ENCODE measurements around the gene IFFO2.
A peak's percentile ranks its signal among the peaks of the same experiment; 100 is the strongest.
"Not testable (repeated sequence)": the region's sequence is repeated elsewhere in the genome, so short reads cannot be mapped to it uniquely, and the experiment has no call there.

The IFFO2 gene

DNA sequence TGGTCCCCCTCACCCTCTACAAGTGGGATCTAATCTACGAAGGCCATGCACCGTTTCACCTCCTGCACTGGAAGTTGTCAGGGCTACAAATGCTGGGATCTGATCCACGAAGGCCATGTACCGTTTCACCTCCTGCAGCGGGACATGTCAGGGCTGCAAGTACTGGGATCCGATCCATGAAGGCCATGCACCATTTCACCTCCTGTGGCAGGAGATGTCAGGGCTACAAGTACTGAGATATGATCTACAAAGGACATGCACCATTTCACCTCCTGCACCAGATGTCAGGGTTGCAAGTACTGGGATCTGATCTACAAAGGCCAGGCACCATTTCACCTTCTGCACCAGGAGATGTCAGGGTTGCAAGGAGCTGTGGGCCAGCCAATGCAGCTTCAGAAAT lies 61.2 kb downstream of the IFFO2 start:
- no peak for DNase-seq (ENCODE audit: low read depth in 2 of 2)

DNA sequence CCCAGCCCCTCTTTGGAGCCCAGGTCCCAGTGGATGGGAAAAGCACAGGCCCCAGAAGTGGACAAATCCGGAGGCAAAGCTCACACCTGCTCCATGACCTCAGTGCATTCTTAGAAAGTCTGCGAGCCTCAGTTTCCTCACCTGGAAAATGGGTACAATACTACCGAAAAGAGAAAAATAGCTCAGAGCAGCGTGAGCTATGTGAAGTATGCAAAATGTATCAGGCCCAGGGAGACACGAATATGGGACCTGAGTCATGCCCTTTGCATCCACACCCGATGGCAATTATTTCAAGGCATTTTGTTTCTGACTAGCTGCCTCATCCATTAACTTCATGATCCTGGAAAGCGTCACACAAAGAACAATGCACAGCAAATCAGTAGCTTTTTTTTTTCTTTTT lies 63.4 kb downstream of the IFFO2 start:
- DNase-seq (ENCODE audit: low read depth in 2 of 2): no peak

- not testable (repeated sequence) for DNase-seq (ENCODE audit: low read depth in 2 of 2)
Measured at GRCh38 chr1:18891858-18892257, 64.6 kb downstream of the IFFO2 start.

DNA sequence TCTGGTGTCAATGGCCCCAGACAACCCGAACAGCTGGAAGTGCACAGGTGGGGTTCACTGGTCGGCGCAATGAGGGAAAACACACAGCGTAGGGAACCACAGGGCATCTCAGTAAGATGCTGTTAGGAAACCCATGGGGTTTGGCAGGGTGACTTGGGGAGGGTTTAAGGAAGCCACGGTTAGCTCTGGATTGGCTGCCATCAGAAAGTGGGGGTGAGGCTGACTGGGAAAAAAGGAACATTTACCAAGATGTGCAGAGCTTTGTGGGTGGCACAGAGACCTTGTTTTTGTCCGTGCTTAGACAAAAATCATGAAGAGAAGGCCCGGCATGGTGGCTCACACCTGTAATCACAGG lies 65.1 kb downstream of the IFFO2 start:
- DNase-seq (ENCODE audit: low read depth in 2 of 2): no peak

GRCh38 chr1:18890706-18891425 lies 65.6 kb downstream of the IFFO2 start:
- no peak for DNase-seq (ENCODE audit: low read depth in 2 of 2)

DNA sequence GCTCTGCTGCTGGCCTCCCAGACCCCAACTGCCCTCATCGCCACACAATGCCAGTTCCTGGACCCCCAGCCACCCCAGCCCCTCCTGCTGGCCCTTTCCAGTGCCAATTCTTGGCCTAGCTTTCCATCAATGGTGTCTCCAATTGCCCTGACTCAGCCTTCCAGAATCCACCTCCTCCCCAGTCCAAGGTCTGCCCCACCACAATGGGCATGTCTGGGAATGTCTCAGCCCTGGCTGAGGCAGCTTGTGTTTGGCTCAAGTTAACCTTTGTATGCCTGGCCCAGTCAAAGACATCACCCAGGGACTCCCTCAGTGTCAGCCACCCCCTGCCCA lies 70.5 kb downstream of the IFFO2 start:
- DNase-seq (ENCODE audit: low read depth in 2 of 2): no peak

- no peak for DNase-seq (ENCODE audit: low read depth in 2 of 2)
Measured at GRCh38 chr1:18885311-18886002, 71.0 kb downstream of the IFFO2 start.

GRCh38 chr1:18884727-18885126 lies 71.7 kb downstream of the IFFO2 start:
- no peak for DNase-seq (ENCODE audit: low read depth in 2 of 2)

DNA sequence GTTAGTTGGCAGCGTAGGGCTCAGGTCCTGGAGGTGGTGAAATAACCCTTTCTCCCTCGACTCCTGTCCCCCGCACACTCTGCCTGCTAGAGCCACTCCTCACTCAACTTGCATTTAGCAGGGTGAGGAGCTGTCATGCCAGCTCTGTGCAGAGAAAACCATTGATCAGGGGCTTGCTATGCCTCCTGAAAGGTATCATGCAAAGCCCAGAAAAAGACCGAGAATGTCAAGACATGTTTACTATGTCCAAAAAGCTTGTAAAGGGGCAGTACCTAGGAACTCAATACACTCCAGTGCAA lies 72.1 kb downstream of the IFFO2 start:
- DNase-seq (ENCODE audit: low read depth in 2 of 2): no peak

DNA sequence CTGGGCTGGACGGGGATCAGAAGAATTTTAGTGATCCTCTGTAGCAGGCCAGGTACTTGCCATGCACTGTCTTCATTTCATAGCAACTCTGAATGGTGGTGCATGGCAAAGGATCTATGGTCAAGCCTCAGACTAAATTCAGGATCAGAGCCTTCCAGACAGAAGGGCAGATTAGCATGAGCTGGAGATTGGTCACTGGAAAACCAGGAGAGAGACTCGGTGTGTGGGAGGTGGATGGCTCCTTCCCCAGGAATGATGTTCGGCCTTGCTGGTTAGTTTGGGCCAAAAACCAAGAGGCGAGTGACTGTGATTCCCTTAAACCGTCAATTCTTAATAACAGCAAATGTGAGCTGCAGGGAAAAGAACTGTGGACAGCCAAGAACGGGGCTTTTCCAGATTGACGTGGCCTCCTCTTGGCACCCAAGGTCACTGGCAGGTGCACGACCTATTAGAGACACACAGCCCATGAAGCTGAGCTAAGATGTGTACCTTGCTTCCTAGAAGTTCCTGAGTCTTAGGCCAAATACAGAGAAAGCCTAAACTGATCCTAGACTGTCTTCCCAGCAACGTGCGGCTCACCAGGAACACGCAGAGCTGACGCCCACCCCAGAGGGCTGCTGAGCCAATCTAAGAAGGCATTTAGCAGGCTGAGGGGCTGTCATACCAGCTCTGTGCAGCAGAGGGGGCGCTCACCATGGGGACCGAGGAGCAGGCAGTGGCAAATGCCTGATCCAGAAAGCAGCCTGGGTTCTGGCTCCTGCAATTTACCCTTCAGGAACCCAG lies 72.6 kb downstream of the IFFO2 start:
- DNase-seq (ENCODE audit: low read depth in 2 of 2): peak; percentile 32 to 47

GRCh38 chr1:18883079-18883478 lies 73.4 kb downstream of the IFFO2 start:
- DNase-seq (ENCODE audit: low read depth in 2 of 2): no peak

DNA sequence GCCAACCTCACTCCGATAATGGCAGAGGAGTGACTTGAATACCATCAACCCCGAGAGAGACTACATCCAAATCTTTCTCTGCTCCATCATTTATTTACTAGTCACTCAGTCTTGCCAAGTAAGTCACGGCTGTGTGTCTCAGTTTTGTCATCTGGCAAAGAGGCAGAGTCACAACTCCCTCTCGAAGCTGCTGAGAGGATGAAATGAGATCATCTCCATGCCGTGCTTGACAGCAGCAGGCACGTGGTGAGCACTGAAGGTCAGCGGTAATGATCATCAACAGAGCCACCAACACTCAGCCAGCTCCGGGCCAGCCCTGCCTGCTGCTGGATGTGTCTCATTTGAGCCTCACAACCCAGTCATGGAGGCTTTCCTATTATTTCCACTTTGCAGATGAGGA lies 74.0 kb downstream of the IFFO2 start:
- no peak for DNase-seq (ENCODE audit: low read depth in 2 of 2)

GRCh38 chr1:18881642-18882431 lies 74.6 kb downstream of the IFFO2 start:
- DNase-seq (ENCODE audit: low read depth in 2 of 2): no peak

- DNase-seq (ENCODE audit: low read depth in 2 of 2): no peak
Measured at GRCh38 chr1:18881164-18881563, 75.3 kb downstream of the IFFO2 start.

DNA sequence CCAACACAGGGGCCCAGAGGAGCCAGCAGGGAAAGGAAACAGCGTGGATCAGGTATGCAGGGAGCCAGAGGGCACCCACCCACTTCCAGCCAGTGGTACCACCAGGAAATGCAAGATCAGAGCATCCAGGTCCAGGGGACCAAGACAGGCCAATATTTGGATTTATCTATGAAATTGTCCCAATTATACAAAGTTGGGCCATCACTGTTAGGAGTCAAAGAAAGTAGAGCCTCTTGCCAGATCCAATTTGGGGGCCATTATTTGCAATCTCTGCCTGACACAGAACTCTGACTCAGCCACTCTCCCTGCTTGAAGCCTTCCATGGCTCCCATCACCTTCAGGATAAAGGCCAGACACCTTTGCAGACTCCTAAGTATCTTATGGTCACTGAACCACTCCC lies 75.9 kb downstream of the IFFO2 start:
- DNase-seq (ENCODE audit: low read depth in 2 of 2): no peak

DNA sequence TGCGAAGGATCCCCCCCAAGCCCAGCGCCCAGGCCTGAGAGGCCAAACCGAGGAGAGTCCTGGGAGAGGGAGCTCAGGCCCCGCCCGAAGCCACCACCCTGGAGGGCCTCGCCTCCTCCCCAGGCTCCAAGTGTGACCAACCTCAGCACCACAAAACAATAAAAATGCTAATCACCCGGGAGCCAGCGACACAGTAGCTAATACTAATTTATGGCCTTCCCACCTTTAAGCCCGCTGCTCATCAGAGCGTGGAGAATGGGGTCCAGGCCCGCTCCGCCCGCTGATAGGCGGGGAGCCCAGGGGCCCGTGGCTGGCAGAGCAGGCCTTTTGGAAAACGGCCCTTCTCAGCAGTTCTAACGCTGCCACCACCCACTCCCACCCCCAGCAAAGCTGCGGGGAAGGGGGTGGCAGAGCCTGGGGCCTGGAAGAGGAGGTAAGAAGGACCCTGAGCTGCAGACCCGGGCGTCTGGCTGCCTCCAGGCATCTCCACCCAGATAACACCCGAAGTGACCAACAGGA lies 76.6 kb downstream of the IFFO2 start:
- no peak for DNase-seq (ENCODE audit: low read depth in 2 of 2)

DNA sequence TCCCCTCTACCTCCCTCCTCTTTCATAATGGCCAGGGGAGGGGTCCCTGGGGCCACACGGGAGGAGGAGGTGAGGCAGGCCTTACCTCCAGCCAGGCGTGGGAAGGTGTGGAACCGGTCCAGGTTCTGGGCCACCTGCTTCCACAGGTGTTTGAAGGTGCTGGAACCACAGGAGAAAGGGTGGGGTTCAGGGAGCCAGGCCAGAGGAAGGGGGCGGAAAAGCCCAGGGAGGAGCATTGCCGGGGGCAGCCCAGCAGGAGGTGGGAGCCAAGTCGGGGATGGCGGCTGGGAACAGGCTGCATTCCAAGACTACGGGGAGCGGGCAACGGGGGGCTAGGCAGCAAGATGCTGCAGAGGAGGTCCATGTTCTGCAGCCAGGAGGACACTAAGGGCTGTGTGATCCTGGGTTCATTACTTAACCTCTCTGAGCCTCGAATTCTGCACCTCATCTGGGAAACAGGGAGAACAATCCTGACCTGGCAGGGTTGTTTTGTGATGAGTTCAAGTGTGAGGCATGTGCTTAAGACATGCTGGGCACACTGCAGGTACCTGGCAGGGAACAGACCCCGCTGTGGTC lies 77.2 kb downstream of the IFFO2 start:
- no peak for DNase-seq (ENCODE audit: low read depth in 2 of 2)

DNA sequence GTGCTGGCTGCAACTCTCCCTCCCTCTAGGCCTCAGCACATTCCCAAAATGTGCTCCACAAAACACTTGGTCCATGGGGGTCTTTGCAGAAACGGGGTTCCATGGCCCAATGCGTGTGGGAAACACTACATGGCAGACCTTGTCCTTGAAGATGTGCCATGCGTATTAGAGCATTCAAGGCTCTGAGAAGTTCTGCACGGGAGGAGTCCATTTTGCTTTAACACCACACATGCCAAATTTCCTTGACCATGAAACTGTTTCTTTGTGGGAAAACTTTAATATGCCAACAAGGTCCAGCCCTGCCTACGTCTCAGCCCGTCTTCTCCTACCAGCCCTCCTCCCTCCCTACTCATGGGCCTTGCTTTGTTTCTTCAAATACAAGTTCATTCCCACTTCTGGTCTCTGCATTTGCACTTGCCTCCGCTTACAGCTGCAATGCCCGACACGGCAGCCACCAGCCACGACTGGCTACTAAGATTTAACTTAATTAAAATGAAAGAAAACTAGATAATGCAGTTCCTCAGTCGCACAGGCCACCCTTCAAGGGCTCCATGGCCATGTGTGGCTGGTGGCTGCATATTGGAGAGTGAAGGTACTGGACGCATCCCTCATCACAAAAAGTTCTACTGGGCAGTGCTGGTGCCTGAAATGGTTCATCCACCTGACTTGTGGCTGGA lies 77.8 kb downstream of the IFFO2 start:
- no peak for DNase-seq (ENCODE audit: low read depth in 2 of 2)

GRCh38 chr1:18877282-18877681 lies 79.2 kb downstream of the IFFO2 start:
- DNase-seq (ENCODE audit: low read depth in 2 of 2): no peak

GRCh38 chr1:18876210-18876609 lies 80.3 kb downstream of the IFFO2 start:
- DNase-seq (ENCODE audit: low read depth in 2 of 2): no peak

DNA sequence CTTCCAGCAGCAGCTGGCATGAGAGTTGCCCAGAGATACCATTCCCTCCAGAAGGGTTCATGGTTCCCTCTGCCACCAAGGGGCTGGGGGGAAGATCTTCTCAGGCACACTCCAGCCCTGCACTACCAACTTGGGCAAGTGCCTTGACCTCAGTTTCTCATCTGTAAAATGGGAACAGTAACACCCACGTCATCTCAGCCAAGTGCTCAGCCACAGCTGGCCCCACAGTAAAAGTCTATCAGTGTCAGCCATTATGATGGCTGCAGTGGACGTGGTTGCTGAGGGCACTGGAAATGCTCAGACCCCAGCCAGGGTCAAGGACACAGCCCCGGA lies 80.7 kb downstream of the IFFO2 start:
- no peak for DNase-seq (ENCODE audit: low read depth in 2 of 2)

Data from stimulated activated CD8-positive, alpha-beta memory T cell treated with anti-CD3 and anti-CD28 coated beads, Interleukin-2, amount 100 ng/mL, for 1 hour (primary cell).